ENCODE measurements around the gene ABHD11. TPM values are rescaled to one million over a fixed set of nuclear protein-coding genes. Genes with fewer than 3 reads are reported as not detected.
A peak's percentile ranks its signal among the peaks of the same experiment; 100 is the strongest.

The ABHD11 gene
- total and polyA plus RNA-seq, 4 donors, result 5.1 to 7.6 (median 6.6) TPM

DNA sequence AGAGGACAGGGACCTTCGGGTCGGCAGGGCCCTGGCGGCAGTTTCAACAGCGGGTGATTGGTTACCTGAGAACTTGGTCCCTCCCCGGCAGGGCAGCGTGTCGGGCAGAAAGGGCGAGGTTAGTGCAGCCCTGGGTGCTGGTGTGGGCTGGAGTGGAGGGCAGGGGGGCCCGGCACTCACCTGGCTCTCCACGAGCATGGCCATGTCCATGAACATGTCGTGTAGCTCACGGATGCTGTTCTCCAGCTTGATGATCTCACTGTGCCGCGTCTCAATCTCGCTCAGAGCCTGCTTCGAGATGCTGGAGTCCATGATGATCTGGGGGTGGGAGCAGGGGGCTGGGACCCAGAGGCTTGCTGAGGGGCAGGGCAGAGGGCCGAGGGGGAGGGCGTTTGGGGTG is 35.9 kb downstream of the ABHD11 start (continued):
- TF ChIP-seq, protein P1, sequence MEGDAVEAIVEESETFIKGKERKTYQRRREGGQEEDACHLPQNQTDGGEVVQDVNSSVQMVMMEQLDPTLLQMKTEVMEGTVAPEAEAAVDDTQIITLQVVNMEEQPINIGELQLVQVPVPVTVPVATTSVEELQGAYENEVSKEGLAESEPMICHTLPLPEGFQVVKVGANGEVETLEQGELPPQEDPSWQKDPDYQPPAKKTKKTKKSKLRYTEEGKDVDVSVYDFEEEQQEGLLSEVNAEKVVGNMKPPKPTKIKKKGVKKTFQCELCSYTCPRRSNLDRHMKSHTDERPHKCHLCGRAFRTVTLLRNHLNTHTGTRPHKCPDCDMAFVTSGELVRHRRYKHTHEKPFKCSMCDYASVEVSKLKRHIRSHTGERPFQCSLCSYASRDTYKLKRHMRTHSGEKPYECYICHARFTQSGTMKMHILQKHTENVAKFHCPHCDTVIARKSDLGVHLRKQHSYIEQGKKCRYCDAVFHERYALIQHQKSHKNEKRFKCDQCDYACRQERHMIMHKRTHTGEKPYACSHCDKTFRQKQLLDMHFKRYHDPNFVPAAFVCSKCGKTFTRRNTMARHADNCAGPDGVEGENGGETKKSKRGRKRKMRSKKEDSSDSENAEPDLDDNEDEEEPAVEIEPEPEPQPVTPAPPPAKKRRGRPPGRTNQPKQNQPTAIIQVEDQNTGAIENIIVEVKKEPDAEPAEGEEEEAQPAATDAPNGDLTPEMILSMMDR (IDR thresholded peaks at IDR 0.05; ENCODE audit: low read depth, low read length, missing input control), result no peak
- no peak for TF ChIP-seq FOXA2 (IDR thresholded peaks at IDR 0.05)

DNA sequence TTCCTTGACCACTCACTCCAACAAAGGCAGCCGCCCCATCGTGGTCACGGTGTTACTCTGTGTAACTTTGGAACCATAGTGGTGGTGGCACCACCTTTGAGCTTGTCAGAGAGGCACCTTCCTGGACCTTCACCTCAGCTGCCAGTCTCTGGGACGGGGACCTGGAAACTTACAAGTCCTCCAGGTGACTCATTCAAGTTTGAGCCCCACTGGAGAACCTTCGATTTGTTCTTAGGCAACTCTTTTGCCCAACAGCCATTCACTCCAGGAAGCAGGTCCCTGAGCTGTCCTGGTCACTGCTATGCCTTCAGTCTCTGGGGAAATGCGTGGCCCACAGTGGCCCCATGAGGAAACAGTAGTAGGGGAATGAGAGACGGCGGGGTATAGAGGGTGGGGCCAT is 36.4 kb downstream of the ABHD11 start:
- Histone ChIP-seq H3K9me3 (ENCODE audit: control insufficient read depth in 4 of 4, low read length in 3 of 4) (no peaks in the 10 kb centered on the region), H3K4me3 (ENCODE audit: low read depth in 1 of 3, low read length in 3 of 3) (no peak overlapping the region), H3K4me1 (ENCODE audit: control insufficient read depth in 4 of 4, insufficient read depth in 4 of 4, low read length in 3 of 4) (no peaks in the 10 kb centered on the region), H3K27ac (ENCODE audit: low read depth in 1 of 2, low read length in 2 of 2) (no peak overlapping the region), H3K9ac (ENCODE audit: low read depth in 1 of 2, low read length in 2 of 2) (no peak overlapping the region), H3K36me3 (ENCODE audit: control insufficient read depth in 4 of 4, insufficient read depth in 3 of 4, low read depth in 1 of 4, low read length in 3 of 4) (peaks cover 2 to 26% (median 6%) of the 10 kb centered on the region in 4 donors), H3K27me3 (ENCODE audit: control insufficient read depth in 4 of 4, insufficient read depth in 4 of 4, low read length in 3 of 4) (no peaks in the 10 kb centered on the region)
- no peak for TF ChIP-seq NR2F2 (IDR thresholded peaks at IDR 0.05)
- TF ChIP-seq GABPA (IDR thresholded peaks at IDR 0.05 in 1 of 2, conservative IDR thresholded peaks at IDR 0.05 in 1 of 2), result no peak
- TF ChIP-seq RXRA (IDR thresholded peaks at IDR 0.05), result no peak
- TF ChIP-seq, protein P2, sequence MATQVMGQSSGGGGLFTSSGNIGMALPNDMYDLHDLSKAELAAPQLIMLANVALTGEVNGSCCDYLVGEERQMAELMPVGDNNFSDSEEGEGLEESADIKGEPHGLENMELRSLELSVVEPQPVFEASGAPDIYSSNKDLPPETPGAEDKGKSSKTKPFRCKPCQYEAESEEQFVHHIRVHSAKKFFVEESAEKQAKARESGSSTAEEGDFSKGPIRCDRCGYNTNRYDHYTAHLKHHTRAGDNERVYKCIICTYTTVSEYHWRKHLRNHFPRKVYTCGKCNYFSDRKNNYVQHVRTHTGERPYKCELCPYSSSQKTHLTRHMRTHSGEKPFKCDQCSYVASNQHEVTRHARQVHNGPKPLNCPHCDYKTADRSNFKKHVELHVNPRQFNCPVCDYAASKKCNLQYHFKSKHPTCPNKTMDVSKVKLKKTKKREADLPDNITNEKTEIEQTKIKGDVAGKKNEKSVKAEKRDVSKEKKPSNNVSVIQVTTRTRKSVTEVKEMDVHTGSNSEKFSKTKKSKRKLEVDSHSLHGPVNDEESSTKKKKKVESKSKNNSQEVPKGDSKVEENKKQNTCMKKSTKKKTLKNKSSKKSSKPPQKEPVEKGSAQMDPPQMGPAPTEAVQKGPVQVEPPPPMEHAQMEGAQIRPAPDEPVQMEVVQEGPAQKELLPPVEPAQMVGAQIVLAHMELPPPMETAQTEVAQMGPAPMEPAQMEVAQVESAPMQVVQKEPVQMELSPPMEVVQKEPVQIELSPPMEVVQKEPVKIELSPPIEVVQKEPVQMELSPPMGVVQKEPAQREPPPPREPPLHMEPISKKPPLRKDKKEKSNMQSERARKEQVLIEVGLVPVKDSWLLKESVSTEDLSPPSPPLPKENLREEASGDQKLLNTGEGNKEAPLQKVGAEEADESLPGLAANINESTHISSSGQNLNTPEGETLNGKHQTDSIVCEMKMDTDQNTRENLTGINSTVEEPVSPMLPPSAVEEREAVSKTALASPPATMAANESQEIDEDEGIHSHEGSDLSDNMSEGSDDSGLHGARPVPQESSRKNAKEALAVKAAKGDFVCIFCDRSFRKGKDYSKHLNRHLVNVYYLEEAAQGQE (IDR thresholded peaks at IDR 0.05), result no peak
- no peak for TF ChIP-seq FOXA1 (IDR thresholded peaks at IDR 0.05)
- 90% methylated on average over 8 of the region's 8 CpGs for WGBS
- DNase-seq (ENCODE audit: low spot score), result no peak

DNA sequence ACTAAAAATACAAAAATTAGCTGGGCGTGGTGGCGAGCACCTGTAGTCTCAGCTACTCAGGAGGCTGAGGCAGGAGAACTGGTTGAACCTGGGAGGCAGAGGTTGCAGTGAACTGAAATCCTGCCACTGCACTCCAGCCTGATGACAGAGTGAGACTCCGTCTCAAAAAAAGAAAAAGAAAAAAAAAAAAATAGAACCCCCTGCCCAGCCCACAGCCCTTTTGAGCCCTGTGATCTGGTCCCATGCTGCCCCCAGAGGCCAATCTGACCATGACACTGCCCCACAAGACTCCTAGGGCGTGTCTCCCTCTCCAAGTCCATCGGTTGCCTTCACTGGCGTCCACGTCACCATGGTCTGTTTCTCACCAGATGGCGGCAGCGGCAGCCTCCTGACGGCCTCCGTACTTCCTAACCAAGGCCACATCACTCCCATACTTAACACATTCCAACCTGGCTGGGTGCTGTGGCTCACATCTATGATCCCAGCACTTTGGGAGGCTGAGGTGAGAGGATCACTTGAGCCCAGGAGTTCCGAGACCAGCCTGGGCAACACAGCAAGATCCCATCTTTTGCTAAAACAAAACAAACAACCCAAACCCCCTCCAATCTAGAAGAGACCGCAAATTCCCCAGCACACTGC is 37.1 kb downstream of the ABHD11 start:
- Histone ChIP-seq H3K36me3 (ENCODE audit: control insufficient read depth in 4 of 4, insufficient read depth in 3 of 4, low read depth in 1 of 4, low read length in 3 of 4) (peaks cover 3 to 34% (median 8%) of the 10 kb centered on the region in 4 donors), H3K27ac (ENCODE audit: low read depth in 1 of 2, low read length in 2 of 2) (no peak overlapping the region), H3K4me3 (ENCODE audit: low read depth in 1 of 3, low read length in 3 of 3) (no peak overlapping the region), H3K4me1 (ENCODE audit: control insufficient read depth in 4 of 4, insufficient read depth in 4 of 4, low read length in 3 of 4) (no peaks in the 10 kb centered on the region), H3K27me3 (ENCODE audit: control insufficient read depth in 4 of 4, insufficient read depth in 4 of 4, low read length in 3 of 4) (no peaks in the 10 kb centered on the region), H3K9ac (ENCODE audit: low read depth in 1 of 2, low read length in 2 of 2) (no peak overlapping the region), H3K9me3 (ENCODE audit: control insufficient read depth in 4 of 4, low read length in 3 of 4) (no peaks in the 10 kb centered on the region)
- no peak for DNase-seq (ENCODE audit: low spot score)
- WGBS, result 84% methylated on average over 13 of the region's 13 CpGs
- TF ChIP-seq, protein P3, sequence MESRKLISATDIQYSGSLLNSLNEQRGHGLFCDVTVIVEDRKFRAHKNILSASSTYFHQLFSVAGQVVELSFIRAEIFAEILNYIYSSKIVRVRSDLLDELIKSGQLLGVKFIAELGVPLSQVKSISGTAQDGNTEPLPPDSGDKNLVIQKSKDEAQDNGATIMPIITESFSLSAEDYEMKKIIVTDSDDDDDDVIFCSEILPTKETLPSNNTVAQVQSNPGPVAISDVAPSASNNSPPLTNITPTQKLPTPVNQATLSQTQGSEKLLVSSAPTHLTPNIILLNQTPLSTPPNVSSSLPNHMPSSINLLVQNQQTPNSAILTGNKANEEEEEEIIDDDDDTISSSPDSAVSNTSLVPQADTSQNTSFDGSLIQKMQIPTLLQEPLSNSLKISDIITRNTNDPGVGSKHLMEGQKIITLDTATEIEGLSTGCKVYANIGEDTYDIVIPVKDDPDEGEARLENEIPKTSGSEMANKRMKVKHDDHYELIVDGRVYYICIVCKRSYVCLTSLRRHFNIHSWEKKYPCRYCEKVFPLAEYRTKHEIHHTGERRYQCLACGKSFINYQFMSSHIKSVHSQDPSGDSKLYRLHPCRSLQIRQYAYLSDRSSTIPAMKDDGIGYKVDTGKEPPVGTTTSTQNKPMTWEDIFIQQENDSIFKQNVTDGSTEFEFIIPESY (IDR thresholded peaks at IDR 0.05), result no peak
- TF ChIP-seq, protein P2 (IDR thresholded peaks at IDR 0.05), result no peak
- TF ChIP-seq NR2F2 (IDR thresholded peaks at IDR 0.05), result no peak
- TF ChIP-seq, protein P1 (IDR thresholded peaks at IDR 0.05; ENCODE audit: low read depth, low read length, missing input control), result peak; percentile 51
- peak in 1 of 2 donors; percentile 70 for TF ChIP-seq RAD21 (IDR thresholded peaks at IDR 0.05)

All from liver (tissue), 9 donors.